NB4 (cell line): ENCODE results near the gene ATXN1.
"Not testable (repeated sequence)": the region's sequence is repeated elsewhere in the genome, so short reads cannot be mapped to it uniquely, and the experiment has no call there.

Source experiments
- DNase-seq: peaks from one replicate; pipeline ENCODE4 v3.0.0; 2010; ENCODE audit warnings: low read depth
- H3K4me3 ChIP-seq: one replicate; pipeline ENCODE4 v1.5.1; 2011; ENCODE audit warnings: mild to moderate bottlenecking, low read depth, low read length, moderate library complexity
- MYC ChIP-seq: IDR thresholded peaks from 2 replicates; pipeline ENCODE4 v1.6.1; 2011; ENCODE audit warnings: low read depth, low read length
- POLR2A ChIP-seq: IDR thresholded peaks from 2 replicates; pipeline ENCODE4 v1.6.1; 2011; ENCODE audit warnings: mild to moderate bottlenecking; ENCODE audit not compliant: insufficient read length; ENCODE audit errors: extremely low read depth
- TF ChIP-seq, protein P1 (sequence below): IDR thresholded peaks from 2 replicates; pipeline ENCODE4 v1.6.1; 2011; ENCODE audit warnings: low read depth, low read length
- TF ChIP-seq, protein P2 (sequence below): IDR thresholded peaks from one replicate; pipeline ENCODE4 v1.5.1; 2012; ENCODE audit warnings: low read depth, low read length

The ATXN1 gene

DNA sequence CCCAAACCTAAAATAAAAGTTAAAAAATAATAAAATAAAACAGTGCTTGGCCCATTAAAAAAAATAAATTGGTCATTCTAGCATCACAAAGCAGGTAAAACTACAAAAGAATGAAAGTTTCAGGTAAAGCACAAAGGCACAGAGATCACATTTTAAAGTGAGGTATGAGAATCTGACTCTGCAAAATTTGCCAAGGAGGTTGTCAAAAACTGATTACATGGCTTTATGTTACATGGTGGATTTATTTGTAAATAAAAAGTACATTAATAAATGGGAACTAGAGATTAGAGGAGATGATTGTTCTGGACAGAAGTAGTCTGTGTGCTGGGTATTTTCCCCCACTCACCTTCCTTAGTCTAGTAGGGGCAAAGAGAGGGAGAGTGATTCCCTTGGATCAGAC lies 24.2 kb upstream of the ATXN1 start:
- no peak for DNase-seq
- H3K4me3 ChIP-seq = no peak overlapping the region
- TF ChIP-seq, protein P1, sequence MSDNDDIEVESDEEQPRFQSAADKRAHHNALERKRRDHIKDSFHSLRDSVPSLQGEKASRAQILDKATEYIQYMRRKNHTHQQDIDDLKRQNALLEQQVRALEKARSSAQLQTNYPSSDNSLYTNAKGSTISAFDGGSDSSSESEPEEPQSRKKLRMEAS = no peak

DNA sequence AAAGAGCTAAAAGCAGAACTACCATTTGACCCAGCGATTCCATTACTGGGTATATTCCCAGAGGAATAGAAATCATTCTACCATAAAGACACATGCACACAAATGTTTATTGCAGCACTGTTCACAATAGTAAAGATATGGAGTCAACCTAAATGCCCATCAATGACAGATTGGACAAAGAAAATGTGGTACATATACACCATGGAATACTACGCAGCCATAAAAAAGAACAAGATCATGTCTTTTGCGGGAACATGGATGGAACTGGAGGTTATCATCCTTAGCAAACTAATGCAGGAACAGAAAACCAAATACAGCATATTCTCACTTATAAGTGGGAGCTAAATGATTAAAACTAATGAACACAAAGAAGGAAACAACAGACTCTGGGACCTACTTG lies 23.7 kb upstream of the ATXN1 start:
- H3K4me3 ChIP-seq, DNase-seq: not testable (repeated sequence)

DNA sequence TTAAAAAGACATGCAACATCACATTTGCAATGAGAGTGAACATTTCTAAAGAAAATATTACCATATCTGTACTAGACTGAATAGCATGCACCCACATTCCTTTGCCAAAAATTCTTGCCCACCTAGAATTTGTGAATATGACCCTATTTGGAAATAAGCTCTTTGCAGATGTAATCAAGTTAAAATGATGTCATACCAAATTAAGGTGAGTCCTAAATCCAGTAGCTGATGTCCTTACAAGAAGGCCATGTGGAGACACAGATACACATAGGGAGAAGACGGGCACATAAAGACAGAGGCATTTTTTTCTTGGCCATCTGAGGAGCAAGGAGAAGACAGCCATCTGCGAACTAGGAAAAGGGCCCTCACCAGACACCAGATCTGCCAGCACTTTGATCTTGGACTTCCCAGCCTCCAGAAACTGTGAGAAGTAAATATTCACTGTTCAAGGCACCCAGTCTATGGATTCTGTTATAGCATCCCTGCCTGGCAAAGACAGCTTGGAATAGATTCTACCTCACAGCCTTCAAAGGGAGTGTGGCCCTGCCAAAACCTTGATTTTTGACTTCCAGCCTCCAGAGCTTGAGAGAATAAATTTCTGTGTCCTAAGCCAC lies 22.8 kb upstream of the ATXN1 start:
- TF ChIP-seq POLR2A = no peak
- TF ChIP-seq, protein P2, sequence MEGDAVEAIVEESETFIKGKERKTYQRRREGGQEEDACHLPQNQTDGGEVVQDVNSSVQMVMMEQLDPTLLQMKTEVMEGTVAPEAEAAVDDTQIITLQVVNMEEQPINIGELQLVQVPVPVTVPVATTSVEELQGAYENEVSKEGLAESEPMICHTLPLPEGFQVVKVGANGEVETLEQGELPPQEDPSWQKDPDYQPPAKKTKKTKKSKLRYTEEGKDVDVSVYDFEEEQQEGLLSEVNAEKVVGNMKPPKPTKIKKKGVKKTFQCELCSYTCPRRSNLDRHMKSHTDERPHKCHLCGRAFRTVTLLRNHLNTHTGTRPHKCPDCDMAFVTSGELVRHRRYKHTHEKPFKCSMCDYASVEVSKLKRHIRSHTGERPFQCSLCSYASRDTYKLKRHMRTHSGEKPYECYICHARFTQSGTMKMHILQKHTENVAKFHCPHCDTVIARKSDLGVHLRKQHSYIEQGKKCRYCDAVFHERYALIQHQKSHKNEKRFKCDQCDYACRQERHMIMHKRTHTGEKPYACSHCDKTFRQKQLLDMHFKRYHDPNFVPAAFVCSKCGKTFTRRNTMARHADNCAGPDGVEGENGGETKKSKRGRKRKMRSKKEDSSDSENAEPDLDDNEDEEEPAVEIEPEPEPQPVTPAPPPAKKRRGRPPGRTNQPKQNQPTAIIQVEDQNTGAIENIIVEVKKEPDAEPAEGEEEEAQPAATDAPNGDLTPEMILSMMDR = no peak
- TF ChIP-seq MYC = no peak
- TF ChIP-seq, protein P1 = no peak

DNA sequence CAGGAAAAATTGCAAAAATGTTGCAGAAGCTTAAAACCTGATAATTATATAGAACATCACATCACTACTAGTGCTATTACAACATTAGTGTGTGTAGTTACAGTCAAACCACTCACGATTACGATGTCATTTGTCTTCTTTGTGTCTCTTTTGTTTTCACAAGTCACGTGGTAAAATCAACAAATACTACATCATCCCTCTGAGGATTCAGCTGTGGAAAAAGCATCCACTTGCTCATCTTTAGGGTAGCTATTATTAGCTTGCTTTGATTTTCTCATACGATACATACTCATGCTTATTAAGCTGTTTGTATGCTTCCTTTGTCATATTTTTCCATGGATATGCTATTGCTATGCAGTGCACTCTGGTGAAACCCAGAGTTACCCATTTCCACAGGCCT lies 22.2 kb upstream of the ATXN1 start:
- DNase-seq = no peak
- TF ChIP-seq, protein P2 = no peak
- TF ChIP-seq, protein P1 = no peak
- TF ChIP-seq POLR2A (no peak), MYC (no peak)
- H3K4me3 ChIP-seq = no peak overlapping the region

More for the DNA sequence above, 22.8 kb upstream of the ATXN1 start:
- no peak overlapping the region for H3K4me3 ChIP-seq
- DNase-seq = no peak

DNA sequence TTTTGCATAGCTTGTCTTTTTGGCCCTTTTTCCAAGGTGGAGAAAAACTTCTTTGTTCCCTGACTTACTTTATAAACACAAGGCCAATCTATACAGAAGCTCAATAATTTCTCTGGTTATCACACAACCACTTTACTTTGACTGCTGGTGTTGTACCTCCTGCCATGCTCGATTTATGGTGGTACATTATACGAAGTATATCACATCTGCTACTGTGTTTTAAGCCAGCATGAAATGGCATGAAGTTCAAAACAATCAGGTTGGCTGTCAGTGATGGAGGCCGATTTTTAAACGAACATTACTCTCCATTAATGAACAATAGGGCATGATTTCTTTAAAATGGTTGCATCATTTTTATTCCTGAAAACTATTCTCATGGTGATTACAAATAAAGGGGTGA lies 21.0 kb upstream of the ATXN1 start:
- no peak for DNase-seq
- H3K4me3 ChIP-seq = no peak overlapping the region
- TF ChIP-seq, protein P1 = no peak
- TF ChIP-seq MYC = no peak
- TF ChIP-seq, protein P2 = no peak
- no peak for TF ChIP-seq POLR2A

DNA sequence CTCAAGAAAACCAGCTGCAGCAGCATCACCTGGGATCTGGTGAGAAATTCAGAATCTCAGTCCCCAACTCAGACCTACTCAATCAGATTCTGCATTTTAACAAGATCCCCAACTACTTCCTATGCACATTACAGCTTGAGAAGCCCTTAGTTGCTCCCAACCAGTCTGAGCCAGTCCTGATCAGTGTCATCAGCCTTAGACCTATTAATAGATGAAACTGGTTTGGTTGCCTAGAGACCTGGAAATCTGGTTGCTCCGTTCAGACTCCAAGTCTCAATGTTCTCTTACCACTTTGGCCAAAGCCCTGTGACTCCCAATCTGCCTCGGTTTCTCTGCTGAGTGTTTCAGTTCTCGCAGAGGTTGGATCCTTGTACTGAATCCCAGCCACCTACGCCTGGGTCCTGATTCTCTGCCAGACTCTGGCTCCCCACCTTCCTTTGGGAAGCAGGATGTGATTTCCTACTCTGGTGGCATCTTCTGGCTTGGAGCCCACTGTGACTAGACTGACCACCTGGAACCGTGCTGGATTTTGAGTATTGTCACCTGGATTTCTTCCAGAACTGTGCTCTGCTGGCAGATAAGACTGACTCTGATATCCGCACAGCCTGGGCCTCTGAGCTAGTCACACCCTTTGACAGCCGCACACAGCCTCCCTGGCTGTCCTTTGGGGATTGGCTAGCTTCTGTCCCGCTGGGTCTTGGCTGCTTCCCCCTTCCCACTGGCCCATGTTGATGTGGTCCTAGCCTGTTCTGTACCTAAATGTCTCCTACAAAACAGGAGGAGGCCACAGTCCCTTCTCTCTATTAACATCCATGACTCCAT lies 20.3 kb upstream of the ATXN1 start:
- TF ChIP-seq, protein P2 = no peak
- TF ChIP-seq POLR2A = no peak
- TF ChIP-seq, protein P1 = no peak
- no peak for TF ChIP-seq MYC
- no peak overlapping the region for H3K4me3 ChIP-seq
- no peak for DNase-seq

DNA sequence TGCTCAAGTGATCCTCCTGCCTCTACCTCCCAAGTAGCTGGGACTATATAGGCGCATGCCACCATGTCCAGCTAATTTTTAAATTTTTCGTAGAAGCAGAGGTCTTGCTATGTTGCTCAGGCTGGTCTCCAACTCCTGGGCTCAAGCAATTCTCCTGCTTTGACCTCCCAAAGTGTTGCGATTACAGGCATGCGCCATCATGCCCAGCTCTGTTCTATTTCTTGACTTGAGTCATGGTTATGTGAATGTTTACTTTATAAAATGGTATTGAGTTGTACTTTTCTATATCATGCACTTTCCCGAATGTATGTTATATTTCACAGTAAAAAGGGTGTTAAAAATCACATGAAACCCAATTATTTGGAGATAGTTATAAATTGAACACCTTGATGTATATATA lies 17.3 kb upstream of the ATXN1 start:
- no peak overlapping the region for H3K4me3 ChIP-seq
- TF ChIP-seq, protein P1 = no peak
- no peak for TF ChIP-seq POLR2A
- TF ChIP-seq, protein P2 = no peak
- TF ChIP-seq MYC = no peak
- no peak for DNase-seq
